Osteocyte (in vitro differentiated cells): ENCODE measurements around the gene SCN8A. TPM values are rescaled to one million over a fixed set of nuclear protein-coding genes. Genes with fewer than 3 reads are reported as not detected.

ENCODE experiments used
- DNase-seq: peaks from one replicate; pipeline ENCODE4 v3.0.0; 2021; ENCODE audit warnings: mixed read lengths; ENCODE audit not compliant: unreplicated experiment; ENCODE audit errors: extremely low spot score
- H3K27ac Mint-ChIP-seq: one replicate; pipeline ENCODE4 v1.8.0; 2021; ENCODE audit warnings: mild to moderate bottlenecking, mixed read lengths; ENCODE audit not compliant: unreplicated experiment
- H3K27me3 Mint-ChIP-seq: one replicate; pipeline ENCODE4 v1.8.0; 2021; ENCODE audit warnings: mixed read lengths; ENCODE audit not compliant: unreplicated experiment
- H3K36me3 Mint-ChIP-seq: one replicate; pipeline ENCODE4 v1.8.0; 2021; ENCODE audit warnings: mixed read lengths; ENCODE audit not compliant: unreplicated experiment
- H3K4me1 Mint-ChIP-seq: one replicate; pipeline ENCODE4 v1.8.0; 2021; ENCODE audit warnings: mixed read lengths; ENCODE audit not compliant: unreplicated experiment
- H3K4me3 Mint-ChIP-seq: one replicate; pipeline ENCODE4 v1.8.0; 2021; ENCODE audit warnings: mild to moderate bottlenecking, moderate library complexity, mixed read lengths; ENCODE audit not compliant: unreplicated experiment
- H3K9me3 Mint-ChIP-seq: one replicate; pipeline ENCODE4 v1.8.0; 2021; ENCODE audit warnings: mixed read lengths; ENCODE audit not compliant: unreplicated experiment
- CTCF ChIP-seq: fragments of 200-600 bp; sonication (generic); IDR thresholded peaks from 2 replicates; pipeline ENCODE4 v1.5.0; 2021; ENCODE audit warnings: antibody characterized with exemption, mild to moderate bottlenecking, moderate library complexity
- total RNA-seq: library from RNA; stranded (reverse); gene quantifications from 2 replicates; pipeline ENCODE4 v1.2.1, GENCODE V29; 2021

Gene SCN8A
- total RNA-seq, 1 donor from 2014 or later = 1.5 TPM

GRCh38 chr12:51689983-51690382 is 99.0 kb downstream of the SCN8A start:
- no peak for DNase-seq
- Mint-ChIP-seq H3K27me3 (no peaks in the 10 kb centered on the region), H3K4me1 (peaks cover 26% of the 10 kb centered on the region), H3K27ac (no peak overlapping the region), H3K9me3 (no peaks in the 10 kb centered on the region), H3K4me3 (no peak overlapping the region), H3K36me3 (no peaks in the 10 kb centered on the region)
- no peak for TF ChIP-seq CTCF

- DNase-seq = no peak
- no peak for TF ChIP-seq CTCF
- no peaks in the 10 kb centered on the region for H3K36me3 Mint-ChIP-seq
- H3K4me3 Mint-ChIP-seq = no peak overlapping the region
- no peaks in the 10 kb centered on the region for H3K27me3 Mint-ChIP-seq
- no peak overlapping the region for H3K27ac Mint-ChIP-seq
- no peaks in the 10 kb centered on the region for H3K9me3 Mint-ChIP-seq
- peaks cover 18% of the 10 kb centered on the region for H3K4me1 Mint-ChIP-seq
Observed at GRCh38 chr12:51692016-51692415, 101.0 kb downstream of the SCN8A start.

- no peaks in the 10 kb centered on the region for H3K36me3 Mint-ChIP-seq
- DNase-seq = no peak
- H3K9me3 Mint-ChIP-seq = no peaks in the 10 kb centered on the region
- H3K27ac Mint-ChIP-seq = no peak overlapping the region
- no peak for TF ChIP-seq CTCF
- H3K4me1 Mint-ChIP-seq = peaks cover 4% of the 10 kb centered on the region
- H3K4me3 Mint-ChIP-seq = no peak overlapping the region
- H3K27me3 Mint-ChIP-seq = no peaks in the 10 kb centered on the region
Observed at GRCh38 chr12:51693569-51693968, 102.5 kb downstream of the SCN8A start.

- H3K4me3 Mint-ChIP-seq = no peak overlapping the region
- DNase-seq = no peak
- H3K9me3 Mint-ChIP-seq = no peaks in the 10 kb centered on the region
- H3K4me1 Mint-ChIP-seq = peaks cover under 1% of the 10 kb centered on the region
- no peaks in the 10 kb centered on the region for H3K36me3 Mint-ChIP-seq
- H3K27ac Mint-ChIP-seq = no peak overlapping the region
- no peaks in the 10 kb centered on the region for H3K27me3 Mint-ChIP-seq
- no peak for TF ChIP-seq CTCF
Observed at GRCh38 chr12:51694146-51694545, 103.1 kb downstream of the SCN8A start.

- no peaks in the 10 kb centered on the region for H3K36me3 Mint-ChIP-seq
- no peaks in the 10 kb centered on the region for H3K9me3 Mint-ChIP-seq
- no peak for DNase-seq
- no peak overlapping the region for H3K27ac Mint-ChIP-seq
- H3K4me1 Mint-ChIP-seq = no peaks in the 10 kb centered on the region
- TF ChIP-seq CTCF = no peak
- no peaks in the 10 kb centered on the region for H3K27me3 Mint-ChIP-seq
- no peak overlapping the region for H3K4me3 Mint-ChIP-seq
Observed at GRCh38 chr12:51695241-51696010, 104.4 kb downstream of the SCN8A start.
